Panc1 (cell line): ENCODE data around the gene STAT4. TPM values are rescaled to one million over a fixed set of nuclear protein-coding genes. Genes with fewer than 3 reads are reported as not detected.

Experiments used
- ATAC-seq: fragments of 200-7000 bp; cut with Tn5 transposase; 2 replicates; pipeline ENCODE4 v1.9.1; 2020; ENCODE audit warnings: mild to moderate bottlenecking, moderate library complexity
- BruUV-seq: library from RNA; stranded (reverse); fragments of 400-500 nt; replicated peaks from 2 replicates; lab custom pipeline; 2021; lab: Mats Ljungman, UMichigan
- CTCF ChIA-PET: fragments of 300-600 bp; sonication (Branson Sonifier 250); formaldehyde crosslinking; loops from one replicate; lab custom pipeline; 2022; ENCODE audit warnings: antibody characterized with exemption; lab: Charles Lee
- POLR2A ChIA-PET: fragments of 300-600 bp; sonication (Branson Sonifier 250); formaldehyde crosslinking; loops from one replicate; lab custom pipeline; 2022; ENCODE audit warnings: antibody characterized with exemption; lab: Charles Lee
- DNase-seq: peaks from one replicate; pipeline ENCODE4 v3.0.0-alpha.2; 2010; ENCODE audit warnings: low read depth, low spot score
- H3K27ac ChIP-seq: 2 replicates; pipeline ENCODE4 v1.5.1; 2011; ENCODE audit warnings: mild to moderate bottlenecking, low read length, inconsistent platforms
- H3K27me3 ChIP-seq: fragments of 200-500 bp; sonication (Bioruptor generic); 2 replicates; pipeline ENCODE4 v1.6.0; 2014; ENCODE audit warnings: low read length, inconsistent platforms; ENCODE audit not compliant: control insufficient read depth, insufficient read depth
- H3K36me3 ChIP-seq: fragments of 200-500 bp; sonication (Bioruptor generic); 2 replicates; pipeline ENCODE4 v1.5.1; 2014; ENCODE audit warnings: inconsistent platforms, mild to moderate bottlenecking, low read length, moderate library complexity; ENCODE audit not compliant: control insufficient read depth, insufficient read depth
- H3K4me1 ChIP-seq: 2 replicates; pipeline ENCODE4 v1.5.1; 2011; ENCODE audit warnings: inconsistent platforms, mild to moderate bottlenecking, low read length, moderate library complexity; ENCODE audit not compliant: control insufficient read depth, insufficient read depth
- H3K4me3 ChIP-seq, 2 experiments: 2 replicates each; pipeline ENCODE4 v1.5.1; 2011 to 2012; ENCODE audit warnings: low read depth in 2 of 2, low read length in 2 of 2, mild to moderate bottlenecking in 2 of 2, inconsistent platforms in 1 of 2, moderate library complexity in 1 of 2
- H3K9me3 ChIP-seq: fragments of 200-500 bp; sonication (Bioruptor generic); 2 replicates; pipeline ENCODE4 v1.5.1; 2014; ENCODE audit warnings: low read depth, mild to moderate bottlenecking, inconsistent platforms, low read length, moderate library complexity; ENCODE audit not compliant: control insufficient read depth, insufficient read depth
- POLR2AphosphoS5 ChIP-seq: IDR thresholded peaks from 2 replicates; pipeline ENCODE4 v1.6.1; 2012; ENCODE audit warnings: mild to moderate bottlenecking, low read depth, low read length, moderate library complexity
- SIN3A ChIP-seq: IDR thresholded peaks from 2 replicates; pipeline ENCODE4 v1.6.1; 2012; ENCODE audit warnings: low read depth, mild to moderate bottlenecking, low read length, moderate library complexity, borderline replicate concordance; ENCODE audit not compliant: insufficient read depth
- TCF7L2 ChIP-seq: IDR thresholded peaks from 2 replicates; pipeline ENCODE4 v1.6.1; 2011; ENCODE audit warnings: mild to moderate bottlenecking, low read depth, low read length, inconsistent platforms
- in situ Hi-C: cut with HindIII; loops from 2 replicates; pipeline ENCODE4 v1.10.0; 2016; ENCODE audit warnings: low sequenced_read_pairs, low pct_unique_long_range_greater_than_20kb
- intact Hi-C: fragments of 100-400 bp; cut with micrococcal nuclease; formaldehyde crosslinking; loops from one replicate; pipeline ENCODE4 v1.10.0; 2022; ENCODE audit not compliant: unreplicated experiment
- total RNA-seq: library from RNA; stranded (reverse); gene quantifications from one replicate; pipeline ENCODE4 v1.2.1, GENCODE V29; 2021; ENCODE audit not compliant: unreplicated experiment
- TF ChIP-seq, protein P1 (sequence below): fragments of 450-650 bp; IDR thresholded peaks from 2 replicates; pipeline ENCODE4 v1.5.1; 2017; ENCODE audit warnings: mild to moderate bottlenecking
- TF ChIP-seq, protein P2 (sequence below), 2 experiments: IDR thresholded peaks; 2 replicates each; pipeline ENCODE4 v1.6.1; 2011 to 2012; ENCODE audit warnings: low read depth in 2 of 2, control low read depth in 1 of 2, low read length in 1 of 2, mild to moderate bottlenecking in 1 of 2, moderate library complexity in 1 of 2; ENCODE audit not compliant: insufficient read depth in 1 of 2

Gene STAT4
- total RNA-seq, 1 experiment from 2014 or later: 0.05 TPM

DNA sequence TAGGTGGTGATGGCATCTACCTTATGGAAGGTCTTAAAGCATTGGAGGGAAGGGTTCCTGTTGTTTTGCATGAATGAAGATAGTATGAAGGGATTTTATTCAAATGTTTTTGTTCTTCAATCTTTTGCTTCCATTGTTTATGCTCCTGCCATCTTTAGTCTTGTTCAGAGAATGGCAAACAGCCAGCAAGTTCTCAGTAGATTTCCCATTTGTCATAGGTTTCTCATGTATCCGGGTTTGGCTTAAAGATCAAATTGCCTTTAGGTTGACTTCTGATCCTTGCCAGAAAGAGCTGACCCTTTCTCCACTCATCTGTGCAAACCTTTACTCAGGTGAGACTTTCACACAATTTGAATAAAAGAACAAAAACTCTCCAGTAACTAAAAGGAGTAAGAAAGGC, 44.2 kb upstream of the STAT4 start:
- Histone ChIP-seq H3K27me3 (no peaks in the 10 kb centered on the region), H3K27ac (no peak overlapping the region), H3K4me1 (no peaks in the 10 kb centered on the region), H3K36me3 (no peaks in the 10 kb centered on the region), H3K9me3 (no peaks in the 10 kb centered on the region), H3K4me3 (no peak overlapping the region)
- intact Hi-C loops: no loop called here
- CTCF ChIA-PET: no interaction called here
- BruUV-seq: no TSS peak
- no peak for TF ChIP-seq SIN3A
- in situ Hi-C loops: no loop called here
- POLR2A ChIA-PET: no interaction called here
- ATAC-seq (no peak), DNase-seq (no peak)

DNA sequence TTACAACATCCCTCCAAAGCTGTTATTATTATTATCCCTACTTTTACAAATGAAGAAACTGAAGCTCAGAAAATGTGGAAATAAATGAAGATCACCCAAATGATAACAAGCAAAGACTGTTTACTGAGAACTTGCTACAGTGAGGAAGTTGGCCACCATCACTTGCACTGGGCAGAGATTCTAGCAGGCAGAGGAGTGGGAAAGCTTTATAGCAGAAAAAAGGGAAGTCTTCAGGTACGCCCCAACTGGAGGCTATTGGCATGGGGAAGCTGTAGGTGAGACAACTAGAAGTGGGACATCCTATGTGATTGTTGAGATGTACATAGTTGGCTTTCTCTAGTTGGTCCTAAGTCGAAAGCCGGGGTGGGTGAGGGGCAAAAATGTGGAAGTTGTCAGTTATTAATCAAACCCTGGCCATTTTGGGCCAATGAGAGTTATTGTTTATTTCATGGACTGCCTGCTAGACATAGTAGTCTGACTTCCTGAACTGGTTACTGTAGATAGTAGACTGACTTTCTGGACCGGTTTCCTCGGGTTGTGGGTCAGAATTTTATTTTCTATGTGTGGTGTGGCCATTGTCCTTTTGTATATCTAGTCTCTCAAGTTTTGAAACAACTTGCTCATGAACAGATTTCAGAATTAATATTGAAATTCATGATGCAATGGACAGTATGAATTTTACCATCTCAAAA, 40.2 kb upstream of the STAT4 start:
- intact Hi-C loops (no loop called here), in situ Hi-C loops (no loop called here)
- Histone ChIP-seq H3K36me3 (no peaks in the 10 kb centered on the region), H3K27ac (no peak overlapping the region), H3K27me3 (no peaks in the 10 kb centered on the region), H3K4me1 (no peaks in the 10 kb centered on the region), H3K4me3 (no peak overlapping the region), H3K9me3 (no peaks in the 10 kb centered on the region)
- ChIA-PET POLR2A (no interaction called here), CTCF (no interaction called here)
- no TSS peak for BruUV-seq
- no peak for TF ChIP-seq POLR2AphosphoS5
- TF ChIP-seq, protein P1, sequence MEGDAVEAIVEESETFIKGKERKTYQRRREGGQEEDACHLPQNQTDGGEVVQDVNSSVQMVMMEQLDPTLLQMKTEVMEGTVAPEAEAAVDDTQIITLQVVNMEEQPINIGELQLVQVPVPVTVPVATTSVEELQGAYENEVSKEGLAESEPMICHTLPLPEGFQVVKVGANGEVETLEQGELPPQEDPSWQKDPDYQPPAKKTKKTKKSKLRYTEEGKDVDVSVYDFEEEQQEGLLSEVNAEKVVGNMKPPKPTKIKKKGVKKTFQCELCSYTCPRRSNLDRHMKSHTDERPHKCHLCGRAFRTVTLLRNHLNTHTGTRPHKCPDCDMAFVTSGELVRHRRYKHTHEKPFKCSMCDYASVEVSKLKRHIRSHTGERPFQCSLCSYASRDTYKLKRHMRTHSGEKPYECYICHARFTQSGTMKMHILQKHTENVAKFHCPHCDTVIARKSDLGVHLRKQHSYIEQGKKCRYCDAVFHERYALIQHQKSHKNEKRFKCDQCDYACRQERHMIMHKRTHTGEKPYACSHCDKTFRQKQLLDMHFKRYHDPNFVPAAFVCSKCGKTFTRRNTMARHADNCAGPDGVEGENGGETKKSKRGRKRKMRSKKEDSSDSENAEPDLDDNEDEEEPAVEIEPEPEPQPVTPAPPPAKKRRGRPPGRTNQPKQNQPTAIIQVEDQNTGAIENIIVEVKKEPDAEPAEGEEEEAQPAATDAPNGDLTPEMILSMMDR: no peak
- TF ChIP-seq, protein P2, sequence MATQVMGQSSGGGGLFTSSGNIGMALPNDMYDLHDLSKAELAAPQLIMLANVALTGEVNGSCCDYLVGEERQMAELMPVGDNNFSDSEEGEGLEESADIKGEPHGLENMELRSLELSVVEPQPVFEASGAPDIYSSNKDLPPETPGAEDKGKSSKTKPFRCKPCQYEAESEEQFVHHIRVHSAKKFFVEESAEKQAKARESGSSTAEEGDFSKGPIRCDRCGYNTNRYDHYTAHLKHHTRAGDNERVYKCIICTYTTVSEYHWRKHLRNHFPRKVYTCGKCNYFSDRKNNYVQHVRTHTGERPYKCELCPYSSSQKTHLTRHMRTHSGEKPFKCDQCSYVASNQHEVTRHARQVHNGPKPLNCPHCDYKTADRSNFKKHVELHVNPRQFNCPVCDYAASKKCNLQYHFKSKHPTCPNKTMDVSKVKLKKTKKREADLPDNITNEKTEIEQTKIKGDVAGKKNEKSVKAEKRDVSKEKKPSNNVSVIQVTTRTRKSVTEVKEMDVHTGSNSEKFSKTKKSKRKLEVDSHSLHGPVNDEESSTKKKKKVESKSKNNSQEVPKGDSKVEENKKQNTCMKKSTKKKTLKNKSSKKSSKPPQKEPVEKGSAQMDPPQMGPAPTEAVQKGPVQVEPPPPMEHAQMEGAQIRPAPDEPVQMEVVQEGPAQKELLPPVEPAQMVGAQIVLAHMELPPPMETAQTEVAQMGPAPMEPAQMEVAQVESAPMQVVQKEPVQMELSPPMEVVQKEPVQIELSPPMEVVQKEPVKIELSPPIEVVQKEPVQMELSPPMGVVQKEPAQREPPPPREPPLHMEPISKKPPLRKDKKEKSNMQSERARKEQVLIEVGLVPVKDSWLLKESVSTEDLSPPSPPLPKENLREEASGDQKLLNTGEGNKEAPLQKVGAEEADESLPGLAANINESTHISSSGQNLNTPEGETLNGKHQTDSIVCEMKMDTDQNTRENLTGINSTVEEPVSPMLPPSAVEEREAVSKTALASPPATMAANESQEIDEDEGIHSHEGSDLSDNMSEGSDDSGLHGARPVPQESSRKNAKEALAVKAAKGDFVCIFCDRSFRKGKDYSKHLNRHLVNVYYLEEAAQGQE (IDR thresholded peaks at IDR 0.05; ENCODE audit: insufficient read depth in 1 of 2, low read depth in 2 of 2, low read length in 1 of 2): no peak
- DNase-seq (no peak), ATAC-seq (no peak)

DNA sequence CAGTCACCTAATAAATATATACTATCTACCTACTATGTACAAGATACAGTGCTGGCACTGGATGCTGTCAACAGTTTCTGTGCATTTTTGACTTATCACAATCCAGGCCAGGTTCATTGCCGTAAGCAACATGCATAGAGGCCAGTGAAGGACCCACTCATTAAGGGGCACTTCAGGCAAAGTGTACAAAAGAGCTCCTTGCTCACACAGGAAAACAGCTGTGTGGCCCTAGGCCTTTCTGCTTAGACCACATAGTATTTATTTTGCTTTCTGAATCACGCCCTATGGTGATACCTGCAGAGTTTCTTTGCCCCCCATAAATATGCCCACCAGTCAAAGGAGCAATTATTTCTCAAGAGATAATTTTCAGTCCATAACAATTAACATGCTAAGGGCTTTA, 39.6 kb upstream of the STAT4 start:
- H3K4me1 ChIP-seq: no peaks in the 10 kb centered on the region
- BruUV-seq: no TSS peak
- TF ChIP-seq TCF7L2 (no peak), SIN3A (no peak), POLR2AphosphoS5 (no peak)
- TF ChIP-seq, protein P2 (IDR thresholded peaks at IDR 0.05; ENCODE audit: insufficient read depth in 1 of 2, low read depth in 2 of 2, low read length in 1 of 2): no peak
- TF ChIP-seq, protein P1: no peak
- no peak overlapping the region for H3K4me3 ChIP-seq
- H3K27ac ChIP-seq: no peak overlapping the region
- in situ Hi-C loops (no loop called here), intact Hi-C loops (no loop called here)
- ChIA-PET CTCF (no interaction called here), POLR2A (no interaction called here)
- no peaks in the 10 kb centered on the region for H3K36me3 ChIP-seq
- no peaks in the 10 kb centered on the region for H3K9me3 ChIP-seq
- no peaks in the 10 kb centered on the region for H3K27me3 ChIP-seq
- no peak; the same call in 1 of the 2 replicates for ATAC-seq
- DNase-seq: no peak
